Ascending aorta (tissue), 2 donors: ENCODE data around the gene ZNF599. TPM values are rescaled to one million over a fixed set of nuclear protein-coding genes. Genes with fewer than 3 reads are reported as not detected.
"Not testable (repeated sequence)": the region's sequence is repeated elsewhere in the genome, so short reads cannot be mapped to it uniquely, and the experiment has no call there.

ENCODE experiments used
- DNase-seq, 2 donors: peaks; one replicate each; pipeline ENCODE4 v3.0.0-alpha.2; 2019; ENCODE audit warnings: low spot score in 2 of 2
- H3K27ac ChIP-seq, 2 donors: fragments of 200-600 bp; sonication (generic); one replicate each; pipeline ENCODE4 v1.5.1; 2016 to 2017; ENCODE audit warnings: mild to moderate bottlenecking in 1 of 2
- H3K27me3 ChIP-seq: fragments of 200-600 bp; sonication (generic); one replicate; pipeline ENCODE4 v1.5.1; 2017
- H3K36me3 ChIP-seq, 2 donors: fragments of 200-600 bp; sonication (generic); one replicate each; pipeline ENCODE4 v1.5.1; 2016
- H3K4me1 ChIP-seq, 2 donors: fragments of 200-600 bp; sonication (generic); one replicate each; pipeline ENCODE4 v1.5.1; 2016 to 2017; ENCODE audit warnings: mild to moderate bottlenecking in 1 of 2
- H3K4me3 ChIP-seq, 2 donors: fragments of 200-600 bp; sonication (generic); one replicate each; pipeline ENCODE4 v1.5.1; 2016 to 2017; ENCODE audit warnings: mild to moderate bottlenecking in 1 of 2
- H3K9me3 ChIP-seq, 2 donors: fragments of 200-600 bp; sonication (generic); one replicate each; pipeline ENCODE4 v1.5.1; 2016
- CTCF ChIP-seq, 3 experiments: fragments of 200-600 bp in 2 of 3; fragments of 450-650 bp in 1 of 3; sonication (generic) in 2 of 3; IDR thresholded peaks; one replicate each; pipeline ENCODE4 v1.5.1; 2016 to 2019; ENCODE audit warnings: antibody characterized with exemption in 3 of 3, mild to moderate bottlenecking in 1 of 3, moderate library complexity in 1 of 3
- intact Hi-C: fragments of 100-400 bp; cut with DNase I; formaldehyde crosslinking; loops from one replicate; pipeline ENCODE4 v1.15.1; 2023
- total RNA-seq: library from RNA; depleted of rRNA; stranded (reverse); fragments of >200 nt; gene quantifications from one replicate; pipeline ENCODE4 v1.1.0, GENCODE V29; 2016

The ZNF599 gene
- total RNA-seq, 1 donor from 2014 or later: 2.2 TPM

DNA sequence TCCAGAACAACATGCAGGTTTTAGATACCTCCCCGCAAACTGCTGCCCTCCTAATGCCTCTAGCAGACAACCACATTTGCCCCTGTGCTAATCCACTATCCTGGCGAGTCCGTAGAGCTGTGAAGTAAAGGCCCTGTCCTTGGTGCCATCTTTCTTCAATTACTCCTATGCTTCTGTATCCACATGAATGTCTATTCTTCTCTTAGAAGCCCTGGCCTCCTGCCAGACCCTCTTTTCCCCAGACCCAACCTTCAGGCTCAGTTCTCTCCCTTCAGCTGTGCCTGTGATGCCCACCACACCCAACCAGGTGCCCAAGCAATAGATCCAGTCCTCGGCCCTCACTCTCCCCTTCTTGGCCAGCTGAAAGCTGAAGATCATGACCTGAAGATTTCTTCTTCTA is 31.1 kb upstream of the ZNF599 start:
- Histone ChIP-seq H3K36me3 (no peaks in the 10 kb centered on the region), H3K4me1 (no peaks in the 10 kb centered on the region), H3K27ac (no peak overlapping the region), H3K9me3 (peaks cover 0 to 5% of the 10 kb centered on the region in 2 donors), H3K27me3 (no peaks in the 10 kb centered on the region), H3K4me3 (no peak overlapping the region)
- intact Hi-C loops: no loop called here
- no peak for DNase-seq
- no peak for TF ChIP-seq CTCF (IDR thresholded peaks at IDR 0.05)

DNA sequence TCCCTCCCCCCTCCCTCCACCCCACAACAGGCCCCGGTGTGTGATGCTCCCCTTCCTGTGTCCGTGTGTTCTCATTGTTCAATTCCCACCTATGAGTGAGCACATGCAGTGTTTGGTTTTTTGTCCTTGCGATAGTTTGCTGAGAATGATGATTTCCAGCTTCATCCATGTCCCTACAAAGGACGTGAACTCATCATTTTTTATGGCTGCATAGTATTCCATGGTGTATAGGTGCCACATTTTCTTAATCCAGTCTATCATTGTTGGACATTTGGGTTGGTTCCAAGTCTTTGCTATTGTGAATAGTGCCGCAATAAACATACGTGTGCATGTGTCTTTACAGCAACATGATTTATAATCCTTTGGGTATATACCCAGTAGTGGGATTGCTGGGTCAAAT is 23.9 kb upstream of the ZNF599 start:
- DNase-seq, H3K9me3 ChIP-seq, H3K27me3 ChIP-seq, H3K4me1 ChIP-seq, H3K4me3 ChIP-seq, intact Hi-C loops, H3K36me3 ChIP-seq, H3K27ac ChIP-seq: not testable (repeated sequence)

DNA sequence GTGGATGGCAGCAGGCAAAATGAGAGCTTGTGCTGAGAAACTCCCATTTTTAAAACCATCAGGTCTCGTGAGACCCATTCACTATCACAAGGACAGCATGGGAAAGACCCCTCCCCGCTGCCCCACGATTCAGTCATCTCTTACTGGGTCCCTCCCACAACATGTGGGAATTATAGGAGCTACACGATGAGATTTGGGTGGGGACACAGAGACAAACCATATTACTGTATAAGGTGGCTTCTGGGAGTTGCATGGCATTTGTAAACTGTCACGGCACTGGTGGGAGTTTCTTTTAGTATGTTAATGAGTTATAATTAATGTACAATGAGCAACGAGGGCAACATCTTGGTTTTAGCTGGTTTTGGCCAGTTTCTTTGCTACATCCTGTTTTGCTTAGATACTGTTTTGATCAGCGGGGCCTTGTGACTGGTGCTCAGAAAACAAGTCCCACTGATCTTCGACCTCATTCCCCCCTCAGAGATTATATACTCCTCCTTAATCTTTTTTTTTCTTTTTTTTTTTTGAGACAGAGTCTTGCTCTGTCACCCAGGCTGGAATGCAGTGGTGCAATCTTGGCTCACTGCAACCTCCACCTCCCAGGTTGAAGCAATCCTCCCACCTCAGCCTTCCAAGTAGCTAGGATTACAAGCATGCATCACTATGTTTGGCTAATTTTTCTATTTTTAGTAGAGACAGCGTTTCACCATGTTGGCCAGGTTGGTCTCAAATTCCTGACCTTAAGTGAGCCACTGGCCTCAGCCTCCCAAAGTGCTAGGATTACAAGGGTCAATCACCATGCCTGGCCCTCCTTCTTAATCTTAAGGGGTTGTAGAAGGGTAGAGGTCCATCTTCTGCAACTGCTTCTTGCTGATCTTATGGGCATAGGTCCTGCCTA is 21.3 kb upstream of the ZNF599 start:
- no peak overlapping the region for H3K4me3 ChIP-seq
- intact Hi-C loops: no loop called here

DNA sequence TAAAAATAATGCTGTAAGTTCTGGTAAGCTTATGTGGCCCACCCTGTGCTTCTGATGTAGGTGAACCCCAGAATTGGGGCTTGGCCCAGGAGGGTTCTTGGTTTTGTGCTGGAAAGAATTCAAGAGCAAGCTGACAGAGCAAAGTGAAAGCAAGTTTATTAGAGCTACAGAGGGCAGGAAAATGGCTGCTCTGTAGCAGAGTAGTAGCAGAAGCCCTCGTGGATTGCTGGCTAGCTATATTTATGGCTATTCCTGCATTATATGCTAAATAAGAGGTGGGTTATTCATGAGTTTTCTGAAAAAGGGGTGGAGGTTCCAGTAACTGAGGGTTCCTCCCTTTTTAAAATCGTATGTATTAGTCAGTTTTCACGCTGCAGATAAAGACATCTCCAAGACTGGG is 20.6 kb upstream of the ZNF599 start:
- Histone ChIP-seq H3K4me1 (no peaks in the 10 kb centered on the region), H3K4me3 (no peak overlapping the region), H3K27me3 (no peaks in the 10 kb centered on the region), H3K9me3 (no peaks in the 10 kb centered on the region), H3K27ac (no peak overlapping the region), H3K36me3 (no peaks in the 10 kb centered on the region)
- no peak for DNase-seq
- intact Hi-C loops: no loop called here
- TF ChIP-seq CTCF (IDR thresholded peaks at IDR 0.05): no peak

More for the DNA sequence above, 21.3 kb upstream of the ZNF599 start:
- DNase-seq: no peak
- no peaks in the 10 kb centered on the region for H3K9me3 ChIP-seq
- no peaks in the 10 kb centered on the region for H3K4me1 ChIP-seq
- H3K36me3 ChIP-seq: no peaks in the 10 kb centered on the region
- no peak for TF ChIP-seq CTCF (IDR thresholded peaks at IDR 0.05)
- H3K27ac ChIP-seq: no peak overlapping the region
- no peaks in the 10 kb centered on the region for H3K27me3 ChIP-seq

DNA sequence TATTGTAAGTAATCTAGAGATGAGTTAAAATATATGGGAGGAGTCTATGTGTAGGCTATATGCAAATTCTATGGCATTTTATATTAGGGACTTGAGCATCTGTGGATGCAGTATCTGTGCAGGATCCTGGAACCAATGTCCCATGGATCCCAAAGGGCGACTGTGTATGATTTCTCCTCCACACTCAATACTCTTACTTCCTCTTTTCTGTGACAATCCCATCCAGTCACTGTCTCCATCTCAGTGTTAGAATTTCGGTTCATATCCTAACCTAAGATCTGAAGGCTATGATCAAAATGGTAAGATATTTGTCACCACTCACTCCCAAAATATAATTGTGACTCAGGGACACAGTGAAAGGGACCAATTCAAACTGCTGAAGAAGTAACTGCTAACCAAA is 15.1 kb upstream of the ZNF599 start:
- no peaks in the 10 kb centered on the region for H3K9me3 ChIP-seq
- no peak for DNase-seq

More for the DNA sequence above, 15.1 kb upstream of the ZNF599 start:
- intact Hi-C loops: no loop called here
- Histone ChIP-seq H3K4me1 (no peaks in the 10 kb centered on the region), H3K27me3 (no peaks in the 10 kb centered on the region), H3K4me3 (no peak overlapping the region), H3K36me3 (no peaks in the 10 kb centered on the region), H3K27ac (no peak overlapping the region)
- TF ChIP-seq CTCF (IDR thresholded peaks at IDR 0.05): no peak
